ENCODE results near the gene OTUD5. TPM values are rescaled to one million over a fixed set of nuclear protein-coding genes. Genes with fewer than 3 reads are reported as not detected.

The OTUD5 gene
- total and polyA plus RNA-seq, 11 donors, result 17.2 to 32.7 (median 24.6) TPM

DNA sequence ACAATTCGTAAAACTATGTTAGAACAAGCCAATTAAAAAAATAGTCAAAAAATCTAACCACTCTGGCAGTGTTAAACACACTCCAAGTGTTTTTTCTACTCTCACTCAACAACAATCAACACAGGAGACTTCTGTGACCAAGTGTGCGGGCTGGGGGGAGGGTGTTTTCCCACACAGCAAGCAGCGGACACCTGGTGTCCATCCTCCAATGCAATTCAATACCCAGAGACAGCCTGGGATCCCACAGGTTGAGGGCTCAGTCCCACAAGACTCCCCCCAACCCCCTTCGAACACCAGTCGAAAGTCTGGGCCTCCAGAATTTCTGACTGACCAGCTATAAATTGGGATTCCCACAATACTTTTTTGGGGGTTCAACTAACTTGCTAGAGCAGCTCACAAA, 30.3 kb downstream of the OTUD5 start:
- ATAC-seq, result no peak
- Histone ChIP-seq H3K4me1 (no peaks in the 10 kb centered on the region), H3K4me3 (no peak overlapping the region), H3K36me3 (peaks cover 0 to 71% (median 55%) of the 10 kb centered on the region in 9 donors), H3K9me3 (no peaks in the 10 kb centered on the region), H3K27ac (no peak overlapping the region), H3K27me3 (no peaks in the 10 kb centered on the region)
- WGBS, 4 donors, result 62 to 92% (median 81%) methylated on average over 5 of the region's 5 CpGs
- intact Hi-C loops (cut with DNase I), result loop anchor here in 2 of 10 donors (10.0 kb wide), 2 partner anchors 118 to 272 kb away; partner anchors contain the start of gene TFE3 (in 1 of the 2)
- DNase-seq, result no peak
- no peak for TF ChIP-seq POLR2A (IDR thresholded peaks at IDR 0.05)
- TF ChIP-seq, protein P1, sequence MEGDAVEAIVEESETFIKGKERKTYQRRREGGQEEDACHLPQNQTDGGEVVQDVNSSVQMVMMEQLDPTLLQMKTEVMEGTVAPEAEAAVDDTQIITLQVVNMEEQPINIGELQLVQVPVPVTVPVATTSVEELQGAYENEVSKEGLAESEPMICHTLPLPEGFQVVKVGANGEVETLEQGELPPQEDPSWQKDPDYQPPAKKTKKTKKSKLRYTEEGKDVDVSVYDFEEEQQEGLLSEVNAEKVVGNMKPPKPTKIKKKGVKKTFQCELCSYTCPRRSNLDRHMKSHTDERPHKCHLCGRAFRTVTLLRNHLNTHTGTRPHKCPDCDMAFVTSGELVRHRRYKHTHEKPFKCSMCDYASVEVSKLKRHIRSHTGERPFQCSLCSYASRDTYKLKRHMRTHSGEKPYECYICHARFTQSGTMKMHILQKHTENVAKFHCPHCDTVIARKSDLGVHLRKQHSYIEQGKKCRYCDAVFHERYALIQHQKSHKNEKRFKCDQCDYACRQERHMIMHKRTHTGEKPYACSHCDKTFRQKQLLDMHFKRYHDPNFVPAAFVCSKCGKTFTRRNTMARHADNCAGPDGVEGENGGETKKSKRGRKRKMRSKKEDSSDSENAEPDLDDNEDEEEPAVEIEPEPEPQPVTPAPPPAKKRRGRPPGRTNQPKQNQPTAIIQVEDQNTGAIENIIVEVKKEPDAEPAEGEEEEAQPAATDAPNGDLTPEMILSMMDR (IDR thresholded peaks at IDR 0.05), result no peak

DNA sequence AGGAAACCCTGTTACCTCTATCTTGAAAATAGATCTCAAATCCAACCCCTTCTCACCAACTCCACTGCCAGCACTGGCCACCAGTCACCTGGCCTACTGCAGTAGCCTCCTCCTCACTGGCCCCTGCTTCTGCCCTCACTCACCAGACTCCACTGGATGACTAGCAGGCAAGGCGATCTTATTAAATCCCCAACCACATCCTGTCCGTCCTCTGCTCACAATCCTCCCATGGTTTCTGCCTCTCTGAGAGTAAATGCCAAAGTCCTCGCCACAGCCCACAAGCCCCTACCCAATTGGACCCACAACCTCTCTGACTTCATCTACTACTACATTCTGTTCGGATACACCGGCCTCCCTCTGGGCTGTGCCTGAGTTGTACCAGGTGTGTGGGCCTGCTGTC, 33.1 kb downstream of the OTUD5 start:
- H3K4me3 ChIP-seq, result no peak overlapping the region
- peaks cover 0 to 56% (median 35%) of the 10 kb centered on the region in 9 donors for H3K36me3 ChIP-seq
- no peaks in the 10 kb centered on the region for H3K9me3 ChIP-seq
- intact Hi-C loops (cut with DNase I), result loop anchor here in 2 of 10 donors (10.0 kb wide), 2 partner anchors 121 to 269 kb away; partner anchors contain the start of gene TFE3 (in 1 of the 2)
- H3K27ac ChIP-seq, result no peak overlapping the region
- WGBS, 4 donors, result 90 to 97% (median 92%) methylated on average over 5 of the region's 5 CpGs
- TF ChIP-seq, protein P1 (IDR thresholded peaks at IDR 0.05), result no peak
- TF ChIP-seq POLR2A (IDR thresholded peaks at IDR 0.05), result no peak
- peaks cover 0 to 9% (median 0%) of the 10 kb centered on the region in 12 donors for H3K4me1 ChIP-seq
- no peaks in the 10 kb centered on the region for H3K27me3 ChIP-seq
- no peak for ATAC-seq
- no peak for DNase-seq

DNA sequence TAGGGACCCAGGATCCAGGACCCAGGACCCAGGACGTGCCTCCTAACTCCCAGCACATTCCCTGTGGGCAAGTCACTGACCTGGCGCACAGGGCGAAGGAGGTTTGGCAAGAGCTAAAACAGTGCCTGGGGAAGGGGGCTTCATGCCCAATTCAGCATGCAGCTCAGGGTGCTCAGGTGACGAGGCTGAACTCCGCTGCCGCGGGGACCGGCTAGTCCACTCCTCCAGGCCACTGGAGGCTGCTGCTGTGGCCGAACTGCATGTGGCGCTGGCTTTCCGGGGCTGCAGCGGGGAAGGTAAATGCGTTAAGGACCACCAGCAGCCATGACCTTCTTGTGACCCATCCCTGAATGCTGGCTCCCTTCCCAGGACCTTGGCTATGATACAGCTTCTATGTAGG, 33.6 kb downstream of the OTUD5 start:
- ATAC-seq (no peak), DNase-seq (no peak)
- no peaks in the 10 kb centered on the region for H3K9me3 ChIP-seq
- H3K27ac ChIP-seq, result no peak overlapping the region
- H3K4me1 ChIP-seq, result peaks cover 0 to 10% (median 0%) of the 10 kb centered on the region in 12 donors
- intact Hi-C loops (cut with DNase I), result loop anchor here in 2 of 10 donors (10.0 kb wide), 2 partner anchors 121 to 269 kb away; partner anchors contain the start of gene TFE3 (in 1 of the 2)
- TF ChIP-seq, protein P1 (IDR thresholded peaks at IDR 0.05), result no peak
- TF ChIP-seq POLR2A (IDR thresholded peaks at IDR 0.05), result no peak
- H3K27me3 ChIP-seq, result no peaks in the 10 kb centered on the region
- peaks cover 0 to 56% (median 34%) of the 10 kb centered on the region in 9 donors for H3K36me3 ChIP-seq
- WGBS, 4 donors, result 82 to 96% (median 92%) methylated on average over 5 to 13 of the region's 13 CpGs
- no peak overlapping the region for H3K4me3 ChIP-seq

DNA sequence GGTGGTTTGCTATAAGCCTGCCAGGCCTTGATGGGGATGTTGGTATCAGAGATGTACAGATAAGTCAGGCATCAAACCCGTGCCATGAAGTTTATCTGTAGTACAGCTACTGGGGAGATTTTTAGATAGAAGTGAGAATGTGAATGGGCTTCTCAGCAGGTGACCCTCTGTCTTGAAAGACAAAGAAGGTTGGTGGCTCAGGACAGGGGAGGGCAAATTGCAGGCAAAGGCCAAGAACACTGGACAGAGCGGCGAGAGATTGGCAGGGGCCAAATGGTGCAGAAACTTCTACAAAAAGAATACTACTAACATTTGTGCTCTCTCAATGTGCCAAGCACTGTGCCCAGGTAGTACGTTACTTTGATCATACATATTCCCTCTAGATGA, 36.7 kb downstream of the OTUD5 start:
- intact Hi-C loops (cut with DNase I), result loop anchor here in 2 of 10 donors (10.0 kb wide), 2 partner anchors 124 to 266 kb away; partner anchors contain the start of gene TFE3 (in 1 of the 2)
- H3K27ac ChIP-seq, result peak overlapping the region in 1 of 12 donors; percentile 49

More for the DNA sequence above, 36.7 kb downstream of the OTUD5 start:
- TF ChIP-seq, protein P1 (IDR thresholded peaks at IDR 0.05), result no peak
- TF ChIP-seq POLR2A (IDR thresholded peaks at IDR 0.05), result no peak
- Histone ChIP-seq H3K4me1 (peaks cover 0 to 18% (median 2%) of the 10 kb centered on the region in 12 donors), H3K27me3 (no peaks in the 10 kb centered on the region), H3K4me3 (no peak overlapping the region), H3K9me3 (no peaks in the 10 kb centered on the region), H3K36me3 (peaks cover 0 to 34% (median 26%) of the 10 kb centered on the region in 9 donors)
- no peak for ATAC-seq
- DNase-seq, result no peak
- 75 to 89% (median 82%) methylated on average over 4 of the region's 4 CpGs for WGBS, 4 donors

Data from heart left ventricle (tissue), 16 donors.